ENCODE results near the gene LCN15.

LCN15 gene

DNA sequence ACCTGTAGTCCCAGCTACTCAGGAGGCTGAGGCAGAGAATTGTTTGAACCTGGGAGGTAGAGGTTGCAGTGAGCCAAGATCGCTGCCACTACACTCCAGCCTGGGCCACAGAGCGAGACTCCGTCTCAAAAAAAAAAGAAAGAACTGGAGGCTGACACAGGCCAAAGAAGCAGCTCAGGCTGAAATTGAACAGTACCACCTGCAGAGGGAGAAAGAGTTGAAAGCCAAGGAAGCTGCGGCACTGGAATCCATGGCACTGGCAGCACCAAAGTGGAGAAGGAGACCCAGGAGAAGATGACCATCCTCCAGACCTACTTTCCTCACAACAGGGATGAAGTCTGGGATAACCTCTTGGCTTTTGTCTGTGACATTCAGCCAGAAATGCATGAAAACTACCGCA is 15.5 kb upstream of the LCN15 start:
- no peak overlapping the region for H3K4me3 ChIP-seq (ENCODE audit: low read depth, low read length)
- no peak for DNase-seq (ENCODE audit: low read depth)
- TF ChIP-seq CTCF (IDR thresholded peaks at IDR 0.05; ENCODE audit: control insufficient read depth, extremely low read depth, insufficient read depth): no peak

GRCh38 chr9:136777359-136777758 is 13.0 kb upstream of the LCN15 start:
- no peak overlapping the region for H3K4me3 ChIP-seq (ENCODE audit: low read depth, low read length)
- no peak for DNase-seq (ENCODE audit: low read depth)
- no peak for TF ChIP-seq CTCF (IDR thresholded peaks at IDR 0.05; ENCODE audit: control insufficient read depth, extremely low read depth, insufficient read depth)

- H3K4me3 ChIP-seq (ENCODE audit: low read depth, low read length): no peak overlapping the region
- no peak for DNase-seq (ENCODE audit: low read depth)
- TF ChIP-seq CTCF (IDR thresholded peaks at IDR 0.05; ENCODE audit: control insufficient read depth, extremely low read depth, insufficient read depth): no peak
Observed at GRCh38 chr9:136776947-136777346, 12.6 kb upstream of the LCN15 start.

DNA sequence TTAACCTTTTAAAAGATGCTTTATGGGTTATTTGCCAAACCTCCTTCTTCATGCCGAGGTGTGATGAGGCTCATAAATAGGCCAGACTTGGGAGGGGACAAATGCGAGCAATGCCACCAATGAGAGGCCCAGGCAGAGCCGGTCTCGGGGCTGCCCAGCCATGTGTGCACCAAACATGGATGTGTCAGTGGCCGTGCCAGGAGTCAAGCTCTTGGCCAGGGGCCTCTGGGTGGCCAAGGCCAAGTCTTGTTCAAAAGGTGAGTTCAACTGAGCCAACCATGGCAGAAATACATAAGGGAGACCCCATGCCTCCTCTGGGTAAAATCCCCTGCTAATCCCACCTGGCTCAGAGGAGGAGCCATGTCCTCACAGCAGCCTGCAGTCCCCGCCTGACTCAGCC is 10.9 kb upstream of the LCN15 start:
- TF ChIP-seq CTCF (IDR thresholded peaks at IDR 0.05; ENCODE audit: control insufficient read depth, extremely low read depth, insufficient read depth): no peak
- DNase-seq (ENCODE audit: low read depth): no peak
- H3K4me3 ChIP-seq (ENCODE audit: low read depth, low read length): no peak overlapping the region

- no peak for TF ChIP-seq CTCF (IDR thresholded peaks at IDR 0.05; ENCODE audit: control insufficient read depth, extremely low read depth, insufficient read depth)
- no peak for DNase-seq (ENCODE audit: low read depth)
- H3K4me3 ChIP-seq (ENCODE audit: low read depth, low read length): no peak overlapping the region
Observed at GRCh38 chr9:136774416-136775045, 10.2 kb upstream of the LCN15 start.

DNA sequence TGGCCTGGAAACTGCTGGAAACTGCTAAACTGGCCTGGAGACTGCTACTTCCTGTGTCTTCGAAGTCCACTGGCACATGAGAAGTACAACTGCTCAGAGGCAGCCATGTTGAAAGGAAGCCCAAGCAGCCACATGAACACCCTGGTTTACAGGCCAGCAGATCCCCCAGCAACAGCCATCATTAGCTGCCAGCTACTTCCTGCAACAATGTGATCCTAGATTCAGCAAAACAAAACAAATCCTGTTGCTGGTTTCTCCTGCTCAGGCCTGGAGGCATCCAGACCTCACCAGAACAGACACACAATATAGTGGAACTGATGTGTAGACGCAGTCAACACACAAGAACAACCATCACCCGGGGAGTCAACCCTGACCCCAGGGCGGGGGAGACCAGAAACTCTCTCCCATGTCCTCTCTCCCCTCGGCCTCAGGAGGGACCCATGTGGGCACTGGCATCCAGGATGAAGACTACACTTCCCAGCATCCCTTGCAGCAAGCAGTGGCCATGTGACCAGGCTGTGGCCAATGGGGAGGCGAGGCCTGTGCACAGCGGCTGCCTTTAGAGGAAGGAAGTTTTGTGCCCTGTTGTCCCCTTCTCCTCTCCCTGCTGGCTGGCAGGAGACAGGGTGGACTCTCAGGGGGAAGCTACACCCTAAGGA is 9.2 kb upstream of the LCN15 start:
- no peak for DNase-seq (ENCODE audit: low read depth)
- H3K4me3 ChIP-seq (ENCODE audit: low read depth, low read length): no peak overlapping the region
- no peak for TF ChIP-seq CTCF (IDR thresholded peaks at IDR 0.05; ENCODE audit: control insufficient read depth, extremely low read depth, insufficient read depth)

Data from LNCaP clone FGC (cell line).